ENCODE results near the gene SEC23A. TPM values are rescaled to one million over a fixed set of nuclear protein-coding genes. Genes with fewer than 3 reads are reported as not detected.

SEC23A gene
- total and polyA plus RNA-seq, 2 of the 13 experiments (the other 11 are each of a cell fraction or from before 2014, with no cell fraction given) = 403 to 887 TPM

- TF ChIP-seq, protein P1, sequence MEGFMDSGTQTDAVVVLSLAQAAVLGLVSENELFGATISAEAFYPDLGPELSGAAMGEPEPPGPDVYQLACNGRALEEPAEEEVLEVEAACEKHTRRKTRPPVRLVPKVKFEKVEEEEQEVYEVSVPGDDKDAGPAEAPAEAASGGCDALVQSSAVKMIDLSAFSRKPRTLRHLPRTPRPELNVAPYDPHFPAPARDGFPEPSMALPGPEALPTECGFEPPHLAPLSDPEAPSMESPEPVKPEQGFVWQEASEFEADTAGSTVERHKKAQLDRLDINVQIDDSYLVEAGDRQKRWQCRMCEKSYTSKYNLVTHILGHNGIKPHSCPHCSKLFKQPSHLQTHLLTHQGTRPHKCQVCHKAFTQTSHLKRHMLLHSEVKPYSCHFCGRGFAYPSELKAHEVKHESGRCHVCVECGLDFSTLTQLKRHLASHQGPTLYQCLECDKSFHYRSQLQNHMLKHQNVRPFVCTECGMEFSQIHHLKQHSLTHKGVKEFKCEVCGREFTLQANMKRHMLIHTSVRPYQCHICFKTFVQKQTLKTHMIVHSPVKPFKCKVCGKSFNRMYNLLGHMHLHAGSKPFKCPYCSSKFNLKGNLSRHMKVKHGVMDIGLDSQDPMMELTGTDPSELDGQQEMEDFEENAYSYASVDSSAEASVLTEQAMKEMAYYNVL (CRISPR knock-in tag; IDR thresholded peaks at IDR 0.05; ENCODE audit: borderline replicate concordance) = peak; percentile 93
- no peak for TF ChIP-seq JDP2 (CRISPR knock-in tag; IDR thresholded peaks at IDR 0.05; ENCODE audit: borderline replicate concordance)
- TF ChIP-seq KLF12 (CRISPR knock-in tag; IDR thresholded peaks at IDR 0.05; ENCODE audit: borderline replicate concordance) = peak; percentile 53; the same call in 1 of the 2 replicates
- TF ChIP-seq LRRFIP1 (CRISPR knock-in tag; conservative IDR thresholded peaks at IDR 0.05) = 0 out of 2 replicates have a peak, but pooled peaks have one; percentile 29
- peak; percentile 52; the same call in 1 of the 2 replicates for TF ChIP-seq TBX3 (IDR thresholded peaks at IDR 0.05; ENCODE audit: borderline replicate concordance)
- TF ChIP-seq MTF2 (CRISPR knock-in tag; IDR thresholded peaks at IDR 0.05; ENCODE audit: borderline replicate concordance) = peak; percentile 90
- 0 out of 2 replicates have a peak, but pooled peaks have one; percentile 4 for TF ChIP-seq RFX3 (CRISPR knock-in tag; IDR thresholded peaks at IDR 0.05)
- TF ChIP-seq, protein P2, sequence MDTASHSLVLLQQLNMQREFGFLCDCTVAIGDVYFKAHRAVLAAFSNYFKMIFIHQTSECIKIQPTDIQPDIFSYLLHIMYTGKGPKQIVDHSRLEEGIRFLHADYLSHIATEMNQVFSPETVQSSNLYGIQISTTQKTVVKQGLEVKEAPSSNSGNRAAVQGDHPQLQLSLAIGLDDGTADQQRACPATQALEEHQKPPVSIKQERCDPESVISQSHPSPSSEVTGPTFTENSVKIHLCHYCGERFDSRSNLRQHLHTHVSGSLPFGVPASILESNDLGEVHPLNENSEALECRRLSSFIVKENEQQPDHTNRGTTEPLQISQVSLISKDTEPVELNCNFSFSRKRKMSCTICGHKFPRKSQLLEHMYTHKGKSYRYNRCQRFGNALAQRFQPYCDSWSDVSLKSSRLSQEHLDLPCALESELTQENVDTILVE (CRISPR knock-in tag; IDR thresholded peaks at IDR 0.05) = no peak; the same call in none of the 2 replicates
- peak; percentile 100 for TF ChIP-seq ZNF598 (CRISPR knock-in tag; IDR thresholded peaks at IDR 0.05; ENCODE audit: borderline replicate concordance)
- TF ChIP-seq HMGXB3 (CRISPR knock-in tag; IDR thresholded peaks at IDR 0.05; ENCODE audit: borderline replicate concordance) = peak; percentile 81
- TF ChIP-seq AFF4 (CRISPR knock-in tag; IDR thresholded peaks at IDR 0.05) = peak; percentile 71; the same call in 1 of the 2 replicates
These were observed 11.2 kb upstream of the SEC23A start, which contains the start of gene GEMIN2 (continued) for GRCh38 chr14:39114073-39114838.
